ENCODE data around the gene CNTNAP5. TPM values are rescaled to one million over a fixed set of nuclear protein-coding genes. Genes with fewer than 3 reads are reported as not detected.

Gene CNTNAP5
- total and polyA plus RNA-seq, 2 donors (not counting 3 experiments of a cell fraction or from before 2014, with no cell fraction given): not detected

DNA sequence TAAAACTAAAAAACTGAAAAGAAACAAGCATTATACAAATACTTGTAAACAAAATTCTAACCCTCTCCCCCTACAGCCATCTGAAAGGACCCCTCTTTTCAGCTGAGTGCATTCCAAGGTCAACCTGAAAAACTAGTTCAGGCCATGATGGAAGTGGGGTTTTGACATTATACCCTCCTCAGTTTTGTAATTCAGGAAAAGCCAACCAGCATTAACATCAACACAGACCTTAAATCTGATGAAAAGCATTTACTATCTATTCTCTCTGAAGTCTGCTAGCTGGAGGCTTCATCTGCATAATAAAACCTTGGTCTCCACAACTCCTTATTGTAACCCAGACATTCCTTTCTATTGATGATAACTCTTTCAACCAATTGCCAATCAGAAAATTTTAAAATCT lies 302.2 kb downstream of the CNTNAP5 start:
- no peak overlapping the region for H3K27ac ChIP-seq (ENCODE audit: insufficient read depth, low read depth, low read length)
- no peaks in the 10 kb centered on the region for H3K36me3 ChIP-seq (ENCODE audit: control insufficient read depth in 2 of 2, extremely low read depth in 1 of 2, insufficient read depth in 2 of 2, low read length in 2 of 2)
- dilution Hi-C loops (cut with MboI; ENCODE audit: extremely low pct_ligation_motif_present, low sequenced_read_pairs) (no loop called here), intact Hi-C loops (cut with micrococcal nuclease) (no loop called here)
- no peaks in the 10 kb centered on the region for H3K9me1 ChIP-seq (replicated peaks; ENCODE audit: control insufficient read depth, extremely low read depth, insufficient read depth, low read length)
- no peaks in the 10 kb centered on the region for H3K27me3 ChIP-seq (ENCODE audit: control insufficient read depth in 2 of 2, insufficient read depth in 2 of 2, low read length in 2 of 2)
- H3K4me3 ChIP-seq (replicated peaks in 1 of 3; ENCODE audit: insufficient read depth in 1 of 3, low read depth in 1 of 3, low read length in 3 of 3): no peak overlapping the region
- no peaks in the 10 kb centered on the region for H3K79me2 ChIP-seq (ENCODE audit: control insufficient read depth, insufficient read depth, low read length)
- POLR2A ChIA-PET: no interaction called here
- DNase-seq (ENCODE audit: low read depth, low spot score): no peak
- no peak for FAIRE-seq
- TF ChIP-seq, protein P1, sequence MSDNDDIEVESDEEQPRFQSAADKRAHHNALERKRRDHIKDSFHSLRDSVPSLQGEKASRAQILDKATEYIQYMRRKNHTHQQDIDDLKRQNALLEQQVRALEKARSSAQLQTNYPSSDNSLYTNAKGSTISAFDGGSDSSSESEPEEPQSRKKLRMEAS (IDR thresholded peaks at IDR 0.05; ENCODE audit: insufficient read depth, insufficient read length): no peak
- TF ChIP-seq, protein P2, sequence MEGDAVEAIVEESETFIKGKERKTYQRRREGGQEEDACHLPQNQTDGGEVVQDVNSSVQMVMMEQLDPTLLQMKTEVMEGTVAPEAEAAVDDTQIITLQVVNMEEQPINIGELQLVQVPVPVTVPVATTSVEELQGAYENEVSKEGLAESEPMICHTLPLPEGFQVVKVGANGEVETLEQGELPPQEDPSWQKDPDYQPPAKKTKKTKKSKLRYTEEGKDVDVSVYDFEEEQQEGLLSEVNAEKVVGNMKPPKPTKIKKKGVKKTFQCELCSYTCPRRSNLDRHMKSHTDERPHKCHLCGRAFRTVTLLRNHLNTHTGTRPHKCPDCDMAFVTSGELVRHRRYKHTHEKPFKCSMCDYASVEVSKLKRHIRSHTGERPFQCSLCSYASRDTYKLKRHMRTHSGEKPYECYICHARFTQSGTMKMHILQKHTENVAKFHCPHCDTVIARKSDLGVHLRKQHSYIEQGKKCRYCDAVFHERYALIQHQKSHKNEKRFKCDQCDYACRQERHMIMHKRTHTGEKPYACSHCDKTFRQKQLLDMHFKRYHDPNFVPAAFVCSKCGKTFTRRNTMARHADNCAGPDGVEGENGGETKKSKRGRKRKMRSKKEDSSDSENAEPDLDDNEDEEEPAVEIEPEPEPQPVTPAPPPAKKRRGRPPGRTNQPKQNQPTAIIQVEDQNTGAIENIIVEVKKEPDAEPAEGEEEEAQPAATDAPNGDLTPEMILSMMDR (IDR thresholded peaks at IDR 0.05; ENCODE audit: extremely low read depth in 1 of 2, insufficient read depth in 1 of 2, low read depth in 1 of 2, low read length in 2 of 2): no peak
- TF ChIP-seq EZH2 (IDR thresholded peaks at IDR 0.05; ENCODE audit: borderline replicate concordance, low read depth, low read length, severe bottlenecking): no peak
- no peak for TF ChIP-seq POLR2A (IDR thresholded peaks at IDR 0.05; ENCODE audit: low read depth, low read length)
- TF ChIP-seq FOS (IDR thresholded peaks at IDR 0.05; ENCODE audit: borderline replicate concordance, insufficient read depth, low read length): no peak
- no peak for TF ChIP-seq GATA2 (IDR thresholded peaks at IDR 0.05; ENCODE audit: insufficient read depth, insufficient read length, low read depth, low read length)
- TF ChIP-seq POLR2AphosphoS5 (IDR thresholded peaks at IDR 0.05; ENCODE audit: insufficient read depth, low read depth, low read length): no peak
- no peak for TF ChIP-seq JUN (IDR thresholded peaks at IDR 0.05; ENCODE audit: borderline replicate concordance, insufficient read depth, insufficient read length, low read depth)
- TF ChIP-seq MYC (IDR thresholded peaks at IDR 0.05; ENCODE audit: low read depth, low read length): no peak
- BruUV-seq (replicated peaks): no TSS peak
- H3K9ac ChIP-seq (replicated peaks; ENCODE audit: extremely low read depth, insufficient read depth, low read length): no peak overlapping the region
- H4K20me1 ChIP-seq (replicated peaks; ENCODE audit: control insufficient read depth, extremely low read depth, insufficient read depth, low read length): no peaks in the 10 kb centered on the region
- H3K4me1 ChIP-seq (ENCODE audit: control insufficient read depth, extremely low read depth, insufficient read depth, low read length): no peaks in the 10 kb centered on the region
- peaks cover 7% of the 10 kb centered on the region for H3K9me3 ChIP-seq (replicated peaks; ENCODE audit: control insufficient read depth, insufficient read depth, low read length)
- CTCF ChIA-PET: no interaction called here
- H3K4me2 ChIP-seq (ENCODE audit: insufficient read depth, low read length): no peak overlapping the region
- H2AFZ ChIP-seq (ENCODE audit: low read depth, low read length): no peak overlapping the region

Data from endothelial cell of umbilical vein (primary cell).